HepG2 (cell line): Measurements from ENCODE around the gene SUSD2. TPM values are rescaled to one million over a fixed set of nuclear protein-coding genes. Genes with fewer than 3 reads are reported as not detected.

Source experiments
- ASH2L ChIP-seq: fragments of 300-600, 200-600 bp; sonication (generic); IDR thresholded peaks from 2 replicates; pipeline ENCODE4 v1.7.0; 2017; ENCODE audit warnings: low read depth, mild to moderate bottlenecking, moderate library complexity, mixed read lengths, low read length; ENCODE audit not compliant: insufficient read length
- ATF7 ChIP-seq, 2 experiments: fragments of 450-650 bp in 1 of 2; sonication (generic) in 1 of 2; formaldehyde crosslinking in 1 of 2; IDR thresholded peaks; 2 replicates each; pipeline versions ENCODE4 v1.4.0 to v1.6.1; 2016 to 2020; ENCODE audit warnings: antibody characterized with exemption in 1 of 2, mild to moderate bottlenecking in 1 of 2, missing genetic modification reagents in 1 of 2
- CEBPB ChIP-seq: IDR thresholded peaks from 2 replicates; pipeline ENCODE4 v1.6.1; 2011; ENCODE audit warnings: low read depth, low read length, improper control_type of control experiment, borderline replicate concordance
- CREBL2 ChIP-seq: sonication (generic); formaldehyde crosslinking; IDR thresholded peaks from 2 replicates; pipeline ENCODE4 v1.8.1; 2023; ENCODE audit warnings: missing genetic modification reagents, mild to moderate bottlenecking, borderline replicate concordance
- FOXJ3 ChIP-seq: sonication (generic); formaldehyde crosslinking; IDR thresholded peaks from 2 replicates; pipeline ENCODE4 v1.4.0; 2020; ENCODE audit warnings: missing genetic modification reagents, mild to moderate bottlenecking, borderline replicate concordance
- GATAD1 ChIP-seq: IDR thresholded peaks from 2 replicates; pipeline ENCODE4 v1.6.1; 2016; ENCODE audit warnings: missing genetic modification reagents, missing compliant biosample characterization
- GLI4 ChIP-seq: sonication (generic); formaldehyde crosslinking; IDR thresholded peaks from 2 replicates; pipeline ENCODE4 v1.5.1; 2020; ENCODE audit warnings: missing genetic modification reagents, mild to moderate bottlenecking, moderate library complexity, borderline replicate concordance
- HNRNPLL ChIP-seq: fragments of 200-400 bp; formaldehyde crosslinking; IDR thresholded peaks from 2 replicates; pipeline ENCODE4 v1.6.1; 2017; ENCODE audit warnings: mild to moderate bottlenecking, low read depth, low read length; ENCODE audit not compliant: poor library complexity, severe bottlenecking
- HOXD1 ChIP-seq: sonication (generic); formaldehyde crosslinking; IDR thresholded peaks from 2 replicates; pipeline ENCODE4 v1.5.0; 2020; ENCODE audit warnings: missing genetic modification reagents
- IKZF1 ChIP-seq: fragments of 450-650 bp; IDR thresholded peaks from 2 replicates; pipeline ENCODE4 v1.7.1; 2016
- IKZF4 ChIP-seq: sonication (generic); formaldehyde crosslinking; IDR thresholded peaks from 2 replicates; pipeline ENCODE4 v1.5.1; 2020; ENCODE audit warnings: borderline replicate concordance, mild to moderate bottlenecking, low read depth, missing genetic modification reagents; ENCODE audit errors: not compliant biosample characterization
- KDM3A ChIP-seq: IDR thresholded peaks from 2 replicates; pipeline ENCODE4 v1.6.1; 2018; ENCODE audit warnings: low read depth, missing compliant biosample characterization
- KLF11 ChIP-seq: IDR thresholded peaks from 2 replicates; pipeline ENCODE4 v1.6.1; 2016; ENCODE audit warnings: missing compliant biosample characterization
- MED8 ChIP-seq: sonication (generic); formaldehyde crosslinking; IDR thresholded peaks from 2 replicates; pipeline ENCODE4 v1.8.1; 2023; ENCODE audit warnings: mild to moderate bottlenecking, missing genetic modification reagents; ENCODE audit not compliant: insufficient replicate concordance
- MLX ChIP-seq: IDR thresholded peaks from 2 replicates; pipeline ENCODE4 v1.6.1; 2016
- REL ChIP-seq: sonication (generic); formaldehyde crosslinking; conservative IDR thresholded peaks from 2 replicates; pipeline ENCODE4 v1.8.0; 2022; ENCODE audit warnings: mild to moderate bottlenecking, missing genetic modification reagents, moderate library complexity
- TCF7L2 ChIP-seq: IDR thresholded peaks from 2 replicates; pipeline ENCODE4 v1.6.1; 2011; ENCODE audit warnings: mild to moderate bottlenecking, low read depth, low read length, moderate library complexity
- ZBTB14 ChIP-seq: sonication (generic); formaldehyde crosslinking; IDR thresholded peaks from 2 replicates; pipeline ENCODE4 v1.4.0; 2020; ENCODE audit warnings: missing genetic modification reagents
- ZBTB38 ChIP-seq: sonication (generic); formaldehyde crosslinking; IDR thresholded peaks from 2 replicates; pipeline ENCODE4 v1.5.1; 2020; ENCODE audit warnings: mild to moderate bottlenecking, missing genetic modification reagents
- ZNF136 ChIP-seq: sonication (generic); formaldehyde crosslinking; IDR thresholded peaks from 2 replicates; pipeline ENCODE4 v1.8.1; 2022; ENCODE audit warnings: low read depth, mild to moderate bottlenecking, moderate library complexity, missing genetic modification reagents
- ZNF615 ChIP-seq: sonication (generic); formaldehyde crosslinking; IDR thresholded peaks from 2 replicates; pipeline ENCODE4 v1.5.0; 2020; ENCODE audit warnings: mild to moderate bottlenecking, missing genetic modification reagents, borderline replicate concordance
- ZNF710 ChIP-seq: sonication (generic); formaldehyde crosslinking; IDR thresholded peaks from 2 replicates; pipeline ENCODE4 v1.5.0; 2020; ENCODE audit warnings: mild to moderate bottlenecking, missing genetic modification reagents, borderline replicate concordance
- polyA plus RNA-seq, 8 experiments: library from polyadenylated mRNA; depleted of rRNA in 3 of 8; stranded (reverse) in 7 of 8; unstranded in 1 of 8; fragments of >200 nt; fragmentation: Illumina TruSeq in 4 of 8; extraction: Trizol in 4 of 8; gene quantifications; 2 replicates each; pipeline versions ENCODE4 v1.2.1 to v1.2.3, GENCODE V29; 2011 to 2016; ENCODE audit warnings: low read depth in 4 of 8, missing spikeins in 1 of 8, mixed read lengths in 1 of 8; ENCODE audit not compliant: insufficient read depth in 1 of 8
- total RNA-seq, 5 experiments: library from RNA; depleted of rRNA; stranded (reverse); fragments of >200 nt; fragmentation: Illumina TruSeq; extraction: Trizol; gene quantifications; 2 replicates each; pipeline ENCODE4 v1.2.3, GENCODE V29; 2016; ENCODE audit warnings: low read depth in 1 of 5

The SUSD2 gene
- total and polyA plus RNA-seq, 2 of the 13 experiments (the other 11 are each of a cell fraction or from before 2014, with no cell fraction given): 2.1 to 11.0 TPM

GRCh38 chr22:24156141-24156912 is 25.0 kb upstream of the SUSD2 start (continued):
- TF ChIP-seq ZBTB38 (0 out of 2 replicates have a peak, but pooled peaks have one; percentile 14), ZNF615 (CRISPR knock-in tag) (no peak), IKZF4 (CRISPR knock-in tag) (no peak), MLX (no peak), ATF7 (IDR thresholded peaks at IDR 0.05) (no peak), ATF7 (CRISPR knock-in tag; IDR thresholded peaks at IDR 0.05) (peak; percentile 65; the same call in 1 of the 2 replicates), ZBTB14 (CRISPR knock-in tag) (no peak), FOXJ3 (CRISPR knock-in tag) (no peak), ZNF136 (CRISPR knock-in tag) (no peak), REL (CRISPR knock-in tag) (no peak), GATAD1 (CRISPR knock-in tag) (no peak), KDM3A (no peak), MED8 (CRISPR knock-in tag) (no peak), CEBPB (no peak), KLF11 (CRISPR knock-in tag) (no peak), IKZF1 (no peak), HOXD1 (CRISPR knock-in tag) (no peak), ASH2L (peak; percentile 15), HNRNPLL (peak; percentile 70), CREBL2 (CRISPR knock-in tag) (no peak), GLI4 (CRISPR knock-in tag) (no peak), TCF7L2 (no peak), ZNF710 (CRISPR knock-in tag) (peak; percentile 41; the same call in 1 of the 2 replicates)
